ENCODE measurements around the gene FAM149B1.

DNA sequence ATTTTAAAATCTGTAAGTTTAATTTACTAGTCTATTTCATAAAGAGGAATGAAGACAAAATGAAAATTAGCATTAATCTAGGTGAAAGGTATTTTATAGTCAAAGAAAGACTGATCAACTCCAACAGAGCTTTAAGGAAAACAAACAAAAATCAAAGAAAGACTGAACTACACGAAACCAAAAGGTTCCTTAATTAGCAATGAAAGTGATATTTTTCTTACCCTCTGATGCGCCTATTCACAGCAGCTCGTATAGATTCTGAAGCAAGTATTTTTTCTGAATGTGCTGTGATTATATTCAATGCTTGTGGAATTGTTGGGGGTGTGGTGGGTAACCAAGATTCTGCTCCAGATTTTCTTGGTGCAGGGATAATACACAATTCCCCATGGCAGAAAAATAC is 11.9 kb upstream of the FAM149B1 start:
- TF ChIP-seq, protein P1, sequence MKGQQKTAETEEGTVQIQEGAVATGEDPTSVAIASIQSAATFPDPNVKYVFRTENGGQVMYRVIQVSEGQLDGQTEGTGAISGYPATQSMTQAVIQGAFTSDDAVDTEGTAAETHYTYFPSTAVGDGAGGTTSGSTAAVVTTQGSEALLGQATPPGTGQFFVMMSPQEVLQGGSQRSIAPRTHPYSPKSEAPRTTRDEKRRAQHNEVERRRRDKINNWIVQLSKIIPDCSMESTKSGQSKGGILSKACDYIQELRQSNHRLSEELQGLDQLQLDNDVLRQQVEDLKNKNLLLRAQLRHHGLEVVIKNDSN (IDR thresholded peaks at IDR 0.05; ENCODE audit: borderline replicate concordance, extremely low read length, insufficient read depth, low read depth, low read length): no peak
- TF ChIP-seq FOS (IDR thresholded peaks at IDR 0.05; ENCODE audit: borderline replicate concordance, extremely low read depth, insufficient read length) (no peak), TARDBP (IDR thresholded peaks at IDR 0.05; ENCODE audit: borderline replicate concordance) (no peak), TAF1 (IDR thresholded peaks at IDR 0.05; ENCODE audit: borderline replicate concordance, low read depth, low read length) (no peak), EP300 (IDR thresholded peaks at IDR 0.05; ENCODE audit: borderline replicate concordance in 1 of 2, control insufficient read depth in 1 of 2, low read depth in 2 of 2, low read length in 2 of 2) (no peak), SUPT20H (IDR thresholded peaks at IDR 0.05; ENCODE audit: borderline replicate concordance, control insufficient read depth, low read depth, low read length) (no peak), SREBF2 (IDR thresholded peaks at IDR 0.05; ENCODE audit: low read length) (no peak)
- TF ChIP-seq, protein P2, sequence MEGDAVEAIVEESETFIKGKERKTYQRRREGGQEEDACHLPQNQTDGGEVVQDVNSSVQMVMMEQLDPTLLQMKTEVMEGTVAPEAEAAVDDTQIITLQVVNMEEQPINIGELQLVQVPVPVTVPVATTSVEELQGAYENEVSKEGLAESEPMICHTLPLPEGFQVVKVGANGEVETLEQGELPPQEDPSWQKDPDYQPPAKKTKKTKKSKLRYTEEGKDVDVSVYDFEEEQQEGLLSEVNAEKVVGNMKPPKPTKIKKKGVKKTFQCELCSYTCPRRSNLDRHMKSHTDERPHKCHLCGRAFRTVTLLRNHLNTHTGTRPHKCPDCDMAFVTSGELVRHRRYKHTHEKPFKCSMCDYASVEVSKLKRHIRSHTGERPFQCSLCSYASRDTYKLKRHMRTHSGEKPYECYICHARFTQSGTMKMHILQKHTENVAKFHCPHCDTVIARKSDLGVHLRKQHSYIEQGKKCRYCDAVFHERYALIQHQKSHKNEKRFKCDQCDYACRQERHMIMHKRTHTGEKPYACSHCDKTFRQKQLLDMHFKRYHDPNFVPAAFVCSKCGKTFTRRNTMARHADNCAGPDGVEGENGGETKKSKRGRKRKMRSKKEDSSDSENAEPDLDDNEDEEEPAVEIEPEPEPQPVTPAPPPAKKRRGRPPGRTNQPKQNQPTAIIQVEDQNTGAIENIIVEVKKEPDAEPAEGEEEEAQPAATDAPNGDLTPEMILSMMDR (IDR thresholded peaks at IDR 0.05 in 2 of 3, conservative IDR thresholded peaks at IDR 0.05 in 1 of 3; ENCODE audit: control insufficient read depth in 2 of 3, extremely low read depth in 1 of 3, insufficient read depth in 1 of 3, low read depth in 3 of 3, low read length in 3 of 3): no peak
- TF ChIP-seq, protein P3, sequence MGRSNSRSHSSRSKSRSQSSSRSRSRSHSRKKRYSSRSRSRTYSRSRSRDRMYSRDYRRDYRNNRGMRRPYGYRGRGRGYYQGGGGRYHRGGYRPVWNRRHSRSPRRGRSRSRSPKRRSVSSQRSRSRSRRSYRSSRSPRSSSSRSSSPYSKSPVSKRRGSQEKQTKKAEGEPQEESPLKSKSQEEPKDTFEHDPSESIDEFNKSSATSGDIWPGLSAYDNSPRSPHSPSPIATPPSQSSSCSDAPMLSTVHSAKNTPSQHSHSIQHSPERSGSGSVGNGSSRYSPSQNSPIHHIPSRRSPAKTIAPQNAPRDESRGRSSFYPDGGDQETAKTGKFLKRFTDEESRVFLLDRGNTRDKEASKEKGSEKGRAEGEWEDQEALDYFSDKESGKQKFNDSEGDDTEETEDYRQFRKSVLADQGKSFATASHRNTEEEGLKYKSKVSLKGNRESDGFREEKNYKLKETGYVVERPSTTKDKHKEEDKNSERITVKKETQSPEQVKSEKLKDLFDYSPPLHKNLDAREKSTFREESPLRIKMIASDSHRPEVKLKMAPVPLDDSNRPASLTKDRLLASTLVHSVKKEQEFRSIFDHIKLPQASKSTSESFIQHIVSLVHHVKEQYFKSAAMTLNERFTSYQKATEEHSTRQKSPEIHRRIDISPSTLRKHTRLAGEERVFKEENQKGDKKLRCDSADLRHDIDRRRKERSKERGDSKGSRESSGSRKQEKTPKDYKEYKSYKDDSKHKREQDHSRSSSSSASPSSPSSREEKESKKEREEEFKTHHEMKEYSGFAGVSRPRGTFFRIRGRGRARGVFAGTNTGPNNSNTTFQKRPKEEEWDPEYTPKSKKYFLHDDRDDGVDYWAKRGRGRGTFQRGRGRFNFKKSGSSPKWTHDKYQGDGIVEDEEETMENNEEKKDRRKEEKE (IDR thresholded peaks at IDR 0.05): no peak
- TF ChIP-seq, protein P4, sequence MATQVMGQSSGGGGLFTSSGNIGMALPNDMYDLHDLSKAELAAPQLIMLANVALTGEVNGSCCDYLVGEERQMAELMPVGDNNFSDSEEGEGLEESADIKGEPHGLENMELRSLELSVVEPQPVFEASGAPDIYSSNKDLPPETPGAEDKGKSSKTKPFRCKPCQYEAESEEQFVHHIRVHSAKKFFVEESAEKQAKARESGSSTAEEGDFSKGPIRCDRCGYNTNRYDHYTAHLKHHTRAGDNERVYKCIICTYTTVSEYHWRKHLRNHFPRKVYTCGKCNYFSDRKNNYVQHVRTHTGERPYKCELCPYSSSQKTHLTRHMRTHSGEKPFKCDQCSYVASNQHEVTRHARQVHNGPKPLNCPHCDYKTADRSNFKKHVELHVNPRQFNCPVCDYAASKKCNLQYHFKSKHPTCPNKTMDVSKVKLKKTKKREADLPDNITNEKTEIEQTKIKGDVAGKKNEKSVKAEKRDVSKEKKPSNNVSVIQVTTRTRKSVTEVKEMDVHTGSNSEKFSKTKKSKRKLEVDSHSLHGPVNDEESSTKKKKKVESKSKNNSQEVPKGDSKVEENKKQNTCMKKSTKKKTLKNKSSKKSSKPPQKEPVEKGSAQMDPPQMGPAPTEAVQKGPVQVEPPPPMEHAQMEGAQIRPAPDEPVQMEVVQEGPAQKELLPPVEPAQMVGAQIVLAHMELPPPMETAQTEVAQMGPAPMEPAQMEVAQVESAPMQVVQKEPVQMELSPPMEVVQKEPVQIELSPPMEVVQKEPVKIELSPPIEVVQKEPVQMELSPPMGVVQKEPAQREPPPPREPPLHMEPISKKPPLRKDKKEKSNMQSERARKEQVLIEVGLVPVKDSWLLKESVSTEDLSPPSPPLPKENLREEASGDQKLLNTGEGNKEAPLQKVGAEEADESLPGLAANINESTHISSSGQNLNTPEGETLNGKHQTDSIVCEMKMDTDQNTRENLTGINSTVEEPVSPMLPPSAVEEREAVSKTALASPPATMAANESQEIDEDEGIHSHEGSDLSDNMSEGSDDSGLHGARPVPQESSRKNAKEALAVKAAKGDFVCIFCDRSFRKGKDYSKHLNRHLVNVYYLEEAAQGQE (IDR thresholded peaks at IDR 0.05; ENCODE audit: low read depth, low read length): no peak
- TF ChIP-seq, protein P5, sequence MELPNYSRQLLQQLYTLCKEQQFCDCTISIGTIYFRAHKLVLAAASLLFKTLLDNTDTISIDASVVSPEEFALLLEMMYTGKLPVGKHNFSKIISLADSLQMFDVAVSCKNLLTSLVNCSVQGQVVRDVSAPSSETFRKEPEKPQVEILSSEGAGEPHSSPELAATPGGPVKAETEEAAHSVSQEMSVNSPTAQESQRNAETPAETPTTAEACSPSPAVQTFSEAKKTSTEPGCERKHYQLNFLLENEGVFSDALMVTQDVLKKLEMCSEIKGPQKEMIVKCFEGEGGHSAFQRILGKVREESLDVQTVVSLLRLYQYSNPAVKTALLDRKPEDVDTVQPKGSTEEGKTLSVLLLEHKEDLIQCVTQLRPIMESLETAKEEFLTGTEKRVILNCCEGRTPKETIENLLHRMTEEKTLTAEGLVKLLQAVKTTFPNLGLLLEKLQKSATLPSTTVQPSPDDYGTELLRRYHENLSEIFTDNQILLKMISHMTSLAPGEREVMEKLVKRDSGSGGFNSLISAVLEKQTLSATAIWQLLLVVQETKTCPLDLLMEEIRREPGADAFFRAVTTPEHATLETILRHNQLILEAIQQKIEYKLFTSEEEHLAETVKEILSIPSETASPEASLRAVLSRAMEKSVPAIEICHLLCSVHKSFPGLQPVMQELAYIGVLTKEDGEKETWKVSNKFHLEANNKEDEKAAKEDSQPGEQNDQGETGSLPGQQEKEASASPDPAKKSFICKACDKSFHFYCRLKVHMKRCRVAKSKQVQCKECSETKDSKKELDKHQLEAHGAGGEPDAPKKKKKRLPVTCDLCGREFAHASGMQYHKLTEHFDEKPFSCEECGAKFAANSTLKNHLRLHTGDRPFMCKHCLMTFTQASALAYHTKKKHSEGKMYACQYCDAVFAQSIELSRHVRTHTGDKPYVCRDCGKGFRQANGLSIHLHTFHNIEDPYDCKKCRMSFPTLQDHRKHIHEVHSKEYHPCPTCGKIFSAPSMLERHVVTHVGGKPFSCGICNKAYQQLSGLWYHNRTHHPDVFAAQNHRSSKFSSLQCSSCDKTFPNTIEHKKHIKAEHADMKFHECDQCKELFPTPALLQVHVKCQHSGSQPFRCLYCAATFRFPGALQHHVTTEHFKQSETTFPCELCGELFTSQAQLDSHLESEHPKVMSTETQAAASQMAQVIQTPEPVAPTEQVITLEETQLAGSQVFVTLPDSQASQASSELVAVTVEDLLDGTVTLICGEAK (IDR thresholded peaks at IDR 0.05; ENCODE audit: borderline replicate concordance): no peak
